ENCODE results near the gene MPZL3.

MPZL3 gene

DNA sequence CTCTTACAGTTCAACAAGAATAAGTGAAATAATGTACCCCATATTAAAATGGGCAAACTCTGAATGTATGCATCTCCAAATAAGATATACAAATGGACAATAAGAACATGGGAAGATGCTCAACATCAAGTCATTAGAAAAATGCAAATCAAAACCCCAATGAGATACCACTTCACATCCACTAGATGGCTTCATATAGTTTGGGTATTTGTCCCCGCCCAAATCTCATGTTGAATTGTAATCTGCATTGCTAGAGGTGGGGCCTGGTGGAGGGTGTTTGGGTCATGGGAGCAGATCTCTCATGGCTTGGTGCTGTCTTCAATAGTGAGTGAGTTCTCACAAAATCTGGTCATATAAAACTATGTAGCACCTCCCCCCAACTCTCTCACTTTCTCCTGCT is 6.2 kb upstream of the MPZL3 start:
- TF ChIP-seq, protein P1, sequence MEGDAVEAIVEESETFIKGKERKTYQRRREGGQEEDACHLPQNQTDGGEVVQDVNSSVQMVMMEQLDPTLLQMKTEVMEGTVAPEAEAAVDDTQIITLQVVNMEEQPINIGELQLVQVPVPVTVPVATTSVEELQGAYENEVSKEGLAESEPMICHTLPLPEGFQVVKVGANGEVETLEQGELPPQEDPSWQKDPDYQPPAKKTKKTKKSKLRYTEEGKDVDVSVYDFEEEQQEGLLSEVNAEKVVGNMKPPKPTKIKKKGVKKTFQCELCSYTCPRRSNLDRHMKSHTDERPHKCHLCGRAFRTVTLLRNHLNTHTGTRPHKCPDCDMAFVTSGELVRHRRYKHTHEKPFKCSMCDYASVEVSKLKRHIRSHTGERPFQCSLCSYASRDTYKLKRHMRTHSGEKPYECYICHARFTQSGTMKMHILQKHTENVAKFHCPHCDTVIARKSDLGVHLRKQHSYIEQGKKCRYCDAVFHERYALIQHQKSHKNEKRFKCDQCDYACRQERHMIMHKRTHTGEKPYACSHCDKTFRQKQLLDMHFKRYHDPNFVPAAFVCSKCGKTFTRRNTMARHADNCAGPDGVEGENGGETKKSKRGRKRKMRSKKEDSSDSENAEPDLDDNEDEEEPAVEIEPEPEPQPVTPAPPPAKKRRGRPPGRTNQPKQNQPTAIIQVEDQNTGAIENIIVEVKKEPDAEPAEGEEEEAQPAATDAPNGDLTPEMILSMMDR (IDR thresholded peaks at IDR 0.05), result no peak
- peaks cover 12% of the 10 kb centered on the region in 2 experiments for H3K4me1 ChIP-seq (ENCODE audit: control insufficient read depth in 1 of 2, insufficient read depth in 1 of 2, low read depth in 1 of 2, low read length in 1 of 2)
- no peak overlapping the region for H3K4me3 ChIP-seq (ENCODE audit: low read depth in 1 of 2, low read length in 1 of 2)
- H3K27ac ChIP-seq, result no peak overlapping the region
- H3K36me3 ChIP-seq, result peaks cover 9% of the 10 kb centered on the region
- H3K9me3 ChIP-seq, result no peaks in the 10 kb centered on the region
- H3K27me3 ChIP-seq, result peaks cover 12% of the 10 kb centered on the region

DNA sequence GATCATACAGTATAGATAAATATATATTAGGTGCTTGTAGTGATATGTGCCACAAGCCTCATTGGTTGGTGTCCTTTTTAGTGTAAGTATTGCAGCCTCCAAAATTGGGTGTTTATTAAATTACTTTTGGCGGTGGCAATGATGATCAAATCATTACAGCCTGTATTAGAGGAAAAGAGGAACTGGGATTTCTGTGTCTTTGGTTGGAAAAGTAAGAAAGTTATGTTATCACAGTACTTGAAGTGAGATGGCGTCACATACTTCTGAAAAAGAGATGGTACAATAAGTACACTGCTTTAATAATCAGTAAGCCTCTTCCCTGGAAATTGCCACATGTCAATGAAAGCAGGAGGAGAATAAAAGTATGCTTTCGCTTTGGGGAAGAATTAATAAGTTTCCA is 523 bp upstream of the MPZL3 start:
- Histone ChIP-seq H3K27me3 (no peaks in the 10 kb centered on the region), H3K27ac (peak overlapping the region; percentile 91), H3K36me3 (peaks cover 6% of the 10 kb centered on the region), H3K4me1 (ENCODE audit: control insufficient read depth in 1 of 2, insufficient read depth in 1 of 2, low read depth in 1 of 2, low read length in 1 of 2) (peaks cover 37 to 43% of the 10 kb centered on the region in 2 experiments), H3K4me3 (ENCODE audit: low read depth in 1 of 2, low read length in 1 of 2) (peak overlapping the region; percentile 71 to 87), H3K9me3 (no peaks in the 10 kb centered on the region)
- TF ChIP-seq, protein P1 (IDR thresholded peaks at IDR 0.05), result no peak

DNA sequence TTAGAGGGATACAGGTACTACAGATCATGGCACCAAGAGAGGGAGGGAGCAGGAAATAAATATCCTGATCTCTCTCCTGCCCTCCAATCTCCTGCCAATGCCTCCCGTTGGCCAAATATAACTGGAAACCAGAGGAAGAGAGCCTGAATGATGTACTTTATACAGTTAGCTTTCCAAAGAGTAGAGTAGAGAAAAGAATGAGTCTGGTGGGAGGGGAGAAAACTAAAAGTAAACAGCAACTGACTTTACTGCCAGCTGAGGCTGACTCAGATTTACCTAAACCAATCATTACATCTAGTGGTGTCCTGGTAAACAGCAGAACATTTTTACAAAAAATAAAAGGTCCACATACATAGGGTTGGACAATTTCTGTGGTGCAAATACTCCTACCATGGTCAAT is 5.1 kb downstream of the MPZL3 start:
- Histone ChIP-seq H3K4me1 (ENCODE audit: control insufficient read depth in 1 of 2, insufficient read depth in 1 of 2, low read depth in 1 of 2, low read length in 1 of 2) (peaks cover 86 to 89% of the 10 kb centered on the region in 2 experiments), H3K36me3 (no peaks in the 10 kb centered on the region), H3K9me3 (no peaks in the 10 kb centered on the region), H3K27me3 (no peaks in the 10 kb centered on the region), H3K27ac (peak overlapping the region; percentile 91), H3K4me3 (ENCODE audit: low read depth in 1 of 2, low read length in 1 of 2) (peak overlapping the region in 1 of 2 experiments; percentile 26)
- TF ChIP-seq, protein P1 (IDR thresholded peaks at IDR 0.05), result no peak

DNA sequence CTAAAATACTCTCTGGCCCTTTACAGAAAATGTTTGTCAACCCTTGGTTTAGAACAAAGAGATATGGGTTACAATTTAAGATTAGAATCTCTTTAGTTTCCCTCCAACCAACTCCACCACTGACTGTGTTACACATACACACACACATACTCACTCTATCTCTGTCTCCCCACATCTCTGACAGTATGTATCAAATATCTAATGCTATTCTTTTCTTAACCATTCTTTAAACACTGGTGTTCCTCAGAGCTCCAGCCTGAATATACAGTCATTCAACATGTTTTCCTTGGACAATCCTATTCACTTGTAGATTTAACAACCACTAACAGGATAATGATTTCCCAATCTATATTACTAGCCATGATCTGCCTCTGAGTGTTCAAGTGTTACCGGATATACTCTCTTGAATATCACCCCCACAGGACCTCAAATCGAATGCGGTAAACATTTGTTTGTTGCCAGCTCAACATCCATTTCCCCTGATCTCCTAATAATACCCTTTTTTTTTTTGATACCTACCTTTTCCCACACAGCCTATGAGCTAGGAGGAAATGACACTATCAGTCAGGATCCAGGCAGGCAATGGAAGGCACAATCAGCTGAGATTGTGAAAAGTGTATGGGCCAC is 6.1 kb downstream of the MPZL3 start:
- Histone ChIP-seq H3K27me3 (no peaks in the 10 kb centered on the region), H3K36me3 (no peaks in the 10 kb centered on the region), H3K4me3 (ENCODE audit: low read depth in 1 of 2, low read length in 1 of 2) (no peak overlapping the region), H3K9me3 (no peaks in the 10 kb centered on the region), H3K27ac (peak overlapping the region; percentile 91), H3K4me1 (ENCODE audit: control insufficient read depth in 1 of 2, insufficient read depth in 1 of 2, low read depth in 1 of 2, low read length in 1 of 2) (peaks cover 96% of the 10 kb centered on the region in 2 experiments)
- TF ChIP-seq, protein P1 (IDR thresholded peaks at IDR 0.05), result no peak

DNA sequence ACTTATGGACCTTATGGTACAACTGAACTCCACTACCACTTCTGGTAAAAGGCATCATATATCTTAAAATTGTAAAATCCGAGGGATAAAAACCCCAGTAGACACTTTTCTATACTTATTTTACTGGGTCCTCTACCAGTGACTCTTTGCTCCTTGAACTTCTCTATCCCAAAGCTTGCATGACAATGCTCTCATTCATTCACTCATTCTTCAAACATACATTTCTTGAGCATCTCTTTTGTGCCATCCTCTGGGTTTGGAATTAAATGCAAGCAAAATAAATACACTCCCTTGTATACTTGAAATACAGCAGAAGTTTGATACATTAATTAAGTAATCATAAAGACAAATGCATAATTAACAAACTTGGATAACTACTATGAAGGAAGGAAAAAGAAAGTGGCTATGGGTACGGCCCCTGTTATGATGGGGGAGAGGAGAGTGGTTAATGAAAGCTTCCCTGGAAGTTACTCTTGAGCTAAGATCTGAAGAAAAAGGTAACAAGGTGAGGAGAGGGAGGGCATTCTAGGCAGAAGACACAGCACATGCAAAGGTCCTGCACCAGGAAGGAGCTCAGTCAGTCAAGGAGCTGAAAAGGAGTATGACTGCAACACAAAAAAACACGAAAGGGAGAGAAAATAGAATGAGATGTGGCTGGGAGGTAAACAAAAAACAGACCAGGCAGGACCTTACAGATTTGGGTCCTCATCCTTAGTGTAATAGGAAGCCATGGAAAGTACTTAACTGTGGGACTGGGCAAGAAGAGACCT is 8.0 kb downstream of the MPZL3 start:
- Histone ChIP-seq H3K36me3 (peaks cover 7% of the 10 kb centered on the region), H3K27me3 (no peaks in the 10 kb centered on the region), H3K9me3 (no peaks in the 10 kb centered on the region), H3K4me1 (ENCODE audit: control insufficient read depth in 1 of 2, insufficient read depth in 1 of 2, low read depth in 1 of 2, low read length in 1 of 2) (peaks cover 96 to 97% of the 10 kb centered on the region in 2 experiments), H3K4me3 (ENCODE audit: low read depth in 1 of 2, low read length in 1 of 2) (no peak overlapping the region), H3K27ac (peak overlapping the region; percentile 91)
- TF ChIP-seq, protein P1 (IDR thresholded peaks at IDR 0.05), result no peak

Measured in neutrophil (primary cell).